GM21390 (cell line): Measurements from ENCODE around the gene ROBO1.
A peak's percentile ranks its signal among the peaks of the same experiment; 100 is the strongest.
"Not testable (repeated sequence)": the region's sequence is repeated elsewhere in the genome, so short reads cannot be mapped to it uniquely, and the experiment has no call there.

ENCODE experiments used
- ATAC-seq: cut with Tn5 transposase; IDR thresholded peaks from one replicate; pipeline ENCODE4 v1.9.1; 2021; ENCODE audit not compliant: unreplicated experiment

Gene ROBO1

DNA sequence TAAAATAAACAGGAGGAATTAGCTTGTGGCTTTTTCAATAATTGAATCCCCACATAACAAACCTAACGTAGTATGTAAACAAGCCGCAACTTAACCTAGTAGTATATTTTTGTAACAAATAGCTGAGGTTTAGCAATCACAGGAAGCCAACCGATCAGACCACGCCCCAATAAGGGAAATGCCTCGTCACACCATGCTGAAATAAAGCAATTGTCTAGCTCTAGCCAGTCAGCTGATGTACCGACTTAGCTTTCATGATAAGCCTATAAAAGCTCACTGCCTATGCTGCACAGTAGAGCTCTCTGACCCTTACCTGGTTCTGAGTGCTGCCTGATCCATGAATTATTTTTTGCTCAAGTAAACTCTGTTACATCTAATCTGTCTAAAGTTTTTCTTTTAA lies 208.9 kb downstream of the ROBO1 start:
- ATAC-seq: no peak

DNA sequence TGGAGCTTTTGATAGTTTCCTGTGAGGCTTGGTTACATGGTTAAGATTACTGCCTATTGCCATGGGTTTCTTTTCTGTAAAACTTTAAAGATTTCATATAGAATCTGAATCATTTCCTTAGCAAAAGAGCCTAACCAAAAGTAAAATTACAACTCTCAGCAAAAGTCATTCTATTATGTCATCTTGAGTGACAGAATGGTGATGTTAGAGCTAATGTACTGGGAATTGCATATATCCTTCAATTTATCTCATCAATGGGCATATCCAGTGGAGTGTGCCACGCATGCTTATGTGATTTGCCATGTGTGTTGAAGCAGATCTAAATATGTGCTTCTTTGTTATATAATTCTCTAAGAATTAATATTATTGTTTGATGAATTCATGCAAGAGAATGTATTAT lies 212.1 kb downstream of the ROBO1 start:
- no peak for ATAC-seq

DNA sequence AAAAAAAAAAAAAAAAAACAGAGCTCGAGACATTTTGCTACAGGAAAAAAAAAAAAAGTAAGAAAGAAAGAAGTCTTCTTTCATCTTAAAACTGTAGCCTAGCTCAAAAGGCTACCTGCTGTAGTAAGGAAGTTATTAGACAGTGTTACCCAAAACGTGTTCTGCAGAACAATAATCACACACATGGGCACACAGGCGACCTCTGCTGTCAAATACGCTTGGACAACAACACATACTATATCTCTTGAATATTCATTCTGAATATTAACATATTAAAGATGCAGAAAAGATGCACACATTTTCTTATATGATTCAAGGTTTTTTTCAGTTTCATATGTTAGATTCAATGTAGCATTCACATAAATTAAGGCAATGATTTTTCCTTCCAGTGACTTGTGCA lies 215.8 kb downstream of the ROBO1 start:
- no peak for ATAC-seq

DNA sequence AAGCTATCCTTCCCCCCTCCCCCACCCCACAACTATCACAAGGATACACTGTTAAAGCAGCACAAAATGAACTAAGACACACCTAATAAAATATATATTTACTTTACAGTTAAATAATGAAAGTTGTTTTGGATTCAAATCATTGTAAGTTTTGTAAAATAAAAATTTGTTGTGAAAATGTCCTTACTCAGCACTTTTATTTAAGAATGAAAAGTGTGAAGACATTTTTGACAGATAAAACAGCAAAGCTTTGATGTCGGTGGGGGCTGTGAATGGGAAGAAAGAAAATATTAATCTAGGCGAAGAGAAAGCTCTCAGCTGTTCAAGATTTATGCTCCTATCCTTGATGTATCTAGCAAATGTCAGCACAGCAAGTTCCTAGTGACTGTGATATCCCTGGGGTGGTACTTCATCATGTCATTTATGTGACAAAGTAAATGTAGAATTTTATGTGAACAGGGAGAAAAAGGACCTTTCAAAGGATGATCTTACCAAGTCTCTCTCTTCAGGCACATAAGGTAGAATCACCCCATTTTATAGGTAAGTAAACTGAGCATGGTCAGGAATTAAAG lies 216.4 kb downstream of the ROBO1 start:
- no peak for ATAC-seq

DNA sequence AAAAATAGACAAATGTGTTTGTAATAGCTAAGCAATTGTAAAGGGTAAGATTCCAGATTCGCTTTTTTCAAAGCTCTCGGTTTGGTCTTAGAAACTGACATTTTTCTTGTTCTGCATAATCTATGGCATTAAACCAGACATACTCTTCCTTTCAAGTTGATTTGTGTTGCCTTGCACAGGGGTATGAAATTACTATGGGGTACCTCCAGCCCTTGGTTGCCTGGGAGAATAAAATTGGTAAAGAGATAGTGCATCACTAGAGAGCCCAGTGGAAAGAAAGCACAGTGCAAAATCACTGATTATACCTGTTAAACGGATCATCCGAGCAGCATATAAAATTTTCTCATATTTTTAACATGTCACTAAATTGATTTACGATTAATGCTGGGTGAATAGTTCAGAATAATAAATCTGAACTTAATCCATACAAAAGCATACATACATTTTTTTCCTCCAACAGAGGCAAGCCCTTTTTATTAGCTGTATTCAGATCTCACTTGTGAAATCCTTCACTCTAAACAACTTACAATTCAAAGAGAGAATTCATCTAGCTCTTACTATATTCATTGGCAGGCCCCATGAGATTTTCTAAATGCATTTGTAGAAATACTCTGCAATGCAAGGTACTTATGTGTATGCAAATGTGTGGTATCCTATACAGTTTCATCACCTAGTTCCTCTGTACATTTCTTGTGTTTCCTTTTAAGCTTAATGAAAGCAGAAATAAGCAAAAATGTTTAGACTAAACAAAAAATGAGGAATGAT lies 224.4 kb downstream of the ROBO1 start:
- no peak for ATAC-seq

DNA sequence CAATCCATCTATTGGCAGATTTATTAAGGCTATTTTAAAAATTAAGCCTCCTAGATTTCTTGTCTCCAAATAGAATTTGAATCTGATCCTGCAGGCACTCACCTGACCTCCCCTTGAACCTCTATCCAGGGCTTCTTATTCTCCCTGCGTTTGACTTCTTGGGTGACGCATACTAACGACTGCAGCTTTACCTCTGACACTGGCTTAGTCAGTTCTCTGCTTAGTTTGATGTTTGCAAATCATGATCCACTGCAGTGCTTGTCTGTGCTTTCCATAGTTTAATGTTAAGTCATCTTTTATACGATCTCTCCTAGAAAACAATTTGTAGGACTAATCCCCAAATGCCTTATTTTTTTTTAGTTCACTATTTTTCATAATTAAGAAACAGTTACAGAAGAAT lies 233.1 kb downstream of the ROBO1 start:
- no peak for ATAC-seq

DNA sequence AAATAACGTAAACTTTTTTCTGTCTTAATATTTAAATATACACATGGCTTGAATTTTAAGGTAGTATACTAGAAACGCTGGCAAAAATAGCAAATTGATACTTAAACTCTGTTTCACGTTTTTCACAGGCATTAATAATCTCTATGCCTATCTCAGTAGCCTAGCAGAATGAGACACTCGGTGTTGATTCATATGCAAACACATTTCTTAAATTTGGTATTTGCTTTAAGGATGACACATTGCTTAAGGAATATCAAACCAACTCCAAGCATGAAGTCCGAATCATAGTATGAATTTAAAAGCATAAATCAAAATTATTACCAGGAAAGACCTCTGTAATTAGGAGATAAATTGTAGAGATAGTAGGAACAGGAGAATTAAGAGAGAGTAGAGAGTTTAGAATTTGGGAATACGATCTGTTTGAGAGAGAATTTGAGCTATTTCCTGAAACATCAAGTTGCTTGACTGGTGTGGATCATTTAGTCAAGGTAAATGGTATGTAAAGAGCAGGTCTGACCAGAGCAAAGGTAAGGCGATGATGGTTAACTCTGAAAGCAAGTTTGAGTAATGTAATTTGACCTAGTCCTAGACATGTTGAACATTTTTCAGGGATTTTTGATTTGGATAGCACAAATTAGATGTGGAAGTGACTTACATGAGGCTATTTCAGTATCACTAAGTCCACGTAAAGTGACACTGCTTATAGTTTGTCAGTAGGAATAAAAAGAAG lies 236.1 kb downstream of the ROBO1 start:
- ATAC-seq: no peak

DNA sequence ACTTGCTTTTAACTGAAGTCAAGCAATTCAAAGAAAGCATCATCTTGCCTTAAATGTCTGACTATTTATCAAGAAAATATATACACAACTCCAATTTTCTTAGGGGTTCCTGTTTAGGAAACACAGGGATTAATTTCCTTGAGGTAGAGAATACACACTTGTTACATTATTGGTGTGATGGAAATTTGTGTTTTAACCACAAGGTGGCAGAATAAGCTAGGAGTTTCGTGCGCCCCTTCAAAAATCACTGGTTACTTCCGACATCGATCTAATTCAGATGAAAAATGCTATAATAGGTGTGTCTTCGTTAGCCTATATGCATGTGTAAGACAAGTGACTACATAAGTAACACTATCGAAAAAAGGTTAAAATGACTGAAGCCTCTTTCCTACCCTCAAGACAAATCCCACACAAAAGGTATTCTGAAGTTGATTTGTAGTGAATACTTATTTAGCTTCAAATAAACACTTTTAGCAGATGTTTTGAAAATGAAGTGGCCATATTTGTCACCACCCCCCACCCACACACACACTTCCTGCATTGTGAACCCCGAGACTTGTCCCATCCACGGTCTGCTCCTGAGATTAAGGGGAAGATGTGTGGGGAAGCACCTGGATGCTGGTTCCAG lies 246.5 kb downstream of the ROBO1 start:
- peak; percentile 71 for ATAC-seq

DNA sequence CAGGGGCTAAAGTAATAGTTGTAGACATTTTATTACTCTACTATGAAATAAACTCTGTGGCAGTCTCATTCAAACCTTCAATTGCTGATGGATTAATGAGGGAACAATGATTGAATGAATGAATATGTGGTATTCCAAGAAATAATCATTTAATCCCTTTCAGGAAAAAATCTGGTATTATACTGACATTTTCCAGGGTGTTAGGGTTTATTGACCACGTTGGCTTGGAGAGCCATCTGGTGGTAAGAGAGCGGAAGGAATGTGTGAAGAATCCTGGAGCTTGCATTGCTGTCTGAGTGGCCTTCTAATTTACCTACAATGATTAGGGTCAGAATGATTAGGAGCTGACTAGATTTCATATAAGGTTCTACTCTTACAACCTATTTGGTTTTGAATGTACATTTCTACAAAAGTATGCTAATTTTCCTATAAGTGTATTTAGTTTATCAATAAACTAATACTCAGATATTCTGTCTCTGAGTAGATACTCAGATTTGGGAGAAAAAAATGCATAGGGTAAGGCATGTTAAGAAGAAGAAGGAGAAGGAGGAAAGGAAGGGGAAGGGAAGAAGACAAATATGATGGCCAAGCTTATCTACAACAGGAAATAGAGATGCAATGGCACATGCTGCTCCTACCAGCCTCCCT lies 249.9 kb downstream of the ROBO1 start:
- no peak for ATAC-seq

DNA sequence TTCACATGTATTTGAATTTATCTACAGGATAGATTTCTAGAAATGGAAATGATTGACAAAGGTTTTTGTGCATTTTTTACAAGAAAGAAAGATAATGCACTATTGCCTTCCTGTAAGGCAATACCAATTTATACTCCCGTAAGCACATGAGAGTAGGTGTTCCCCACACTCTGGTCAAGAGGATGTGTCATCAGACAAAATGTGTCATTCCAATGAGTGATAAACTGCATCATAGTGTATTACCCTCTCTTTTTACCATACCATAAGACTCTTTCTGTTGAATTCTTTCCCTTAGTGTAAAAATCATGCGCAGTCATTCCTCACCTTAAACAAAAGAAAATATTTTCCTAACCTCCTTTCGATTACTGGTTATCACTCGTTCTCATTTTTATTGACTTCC lies 251.0 kb downstream of the ROBO1 start:
- ATAC-seq: no peak

DNA sequence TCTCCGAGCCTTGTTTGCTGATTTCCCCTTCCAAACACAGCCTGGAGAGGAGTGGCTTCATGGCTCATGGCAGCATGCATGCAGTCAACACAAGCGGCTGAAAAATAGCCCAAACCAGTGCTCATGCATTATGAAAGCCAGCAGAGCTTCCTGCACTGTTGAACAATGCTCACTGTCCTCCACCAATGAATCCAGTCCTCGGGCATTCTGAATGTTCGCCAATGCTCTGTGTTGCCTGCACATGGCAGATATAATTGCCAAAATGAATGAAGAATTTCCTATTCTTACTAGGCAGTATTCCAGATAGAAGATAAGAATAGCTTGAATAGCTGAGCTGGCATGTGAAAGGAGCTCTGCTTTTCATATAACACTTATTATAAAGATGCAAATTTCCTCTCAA lies 252.7 kb downstream of the ROBO1 start:
- no peak for ATAC-seq

DNA sequence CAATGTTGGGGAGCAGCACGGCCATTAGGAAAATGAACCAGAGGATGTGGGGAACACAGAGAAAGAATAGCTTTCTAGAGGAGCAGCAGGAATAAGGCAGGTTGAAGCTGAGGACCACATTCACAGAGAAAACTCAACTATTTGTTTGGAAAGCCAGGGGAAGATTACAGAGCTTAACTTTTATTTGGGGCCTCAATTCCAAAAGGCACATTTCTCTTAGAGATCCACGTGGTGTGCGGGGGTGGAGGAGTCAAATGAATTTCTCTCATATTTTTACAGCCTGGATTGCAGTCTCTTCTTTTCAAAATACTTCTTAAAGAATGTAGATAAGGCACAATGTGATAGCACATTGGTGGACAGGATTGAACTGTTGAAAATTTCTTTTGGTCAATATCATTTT lies 253.7 kb downstream of the ROBO1 start:
- no peak for ATAC-seq

DNA sequence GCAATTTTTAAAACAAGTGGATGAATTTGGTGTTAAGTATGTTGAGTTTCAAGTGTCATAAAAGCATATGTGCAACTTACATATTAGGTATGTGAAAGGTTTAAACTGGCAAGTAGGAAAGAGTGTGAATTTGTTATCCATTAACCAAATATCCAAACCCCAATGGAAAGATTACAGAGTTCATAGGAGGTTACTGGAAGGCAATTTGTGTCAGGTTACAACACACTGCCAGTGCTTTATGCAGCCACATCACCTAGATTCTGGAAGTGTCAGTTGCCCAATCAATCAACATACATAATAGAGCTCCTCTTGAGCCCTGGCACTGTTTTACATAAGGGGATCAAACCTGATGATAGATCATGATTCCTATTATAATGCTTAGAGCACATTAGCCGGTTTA lies 261.0 kb downstream of the ROBO1 start:
- ATAC-seq: no peak

DNA sequence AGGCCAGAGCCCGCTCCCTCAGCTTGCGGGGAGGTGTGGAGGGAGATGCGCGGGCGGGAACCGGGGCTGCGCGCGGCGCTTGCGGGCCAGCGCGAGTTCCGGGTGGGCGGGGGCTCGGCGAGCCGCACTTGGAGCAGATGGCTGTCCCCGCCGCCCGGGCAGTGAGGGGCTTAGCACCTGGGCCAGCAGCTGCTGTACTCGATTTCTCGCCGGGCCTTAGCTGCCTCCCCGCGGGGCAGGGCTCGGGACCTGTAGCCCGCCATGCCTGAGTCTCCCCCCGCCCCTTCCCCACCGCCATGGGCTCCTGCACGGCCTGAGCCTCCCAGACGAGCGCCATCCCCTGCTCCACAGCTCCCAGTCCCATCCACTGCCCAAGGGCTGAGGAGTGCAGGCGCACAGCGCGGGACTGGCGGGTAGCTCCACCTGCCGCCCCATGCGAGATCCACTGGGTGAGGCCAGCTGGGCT lies 265.5 kb downstream of the ROBO1 start:
- not testable (repeated sequence) for ATAC-seq

DNA sequence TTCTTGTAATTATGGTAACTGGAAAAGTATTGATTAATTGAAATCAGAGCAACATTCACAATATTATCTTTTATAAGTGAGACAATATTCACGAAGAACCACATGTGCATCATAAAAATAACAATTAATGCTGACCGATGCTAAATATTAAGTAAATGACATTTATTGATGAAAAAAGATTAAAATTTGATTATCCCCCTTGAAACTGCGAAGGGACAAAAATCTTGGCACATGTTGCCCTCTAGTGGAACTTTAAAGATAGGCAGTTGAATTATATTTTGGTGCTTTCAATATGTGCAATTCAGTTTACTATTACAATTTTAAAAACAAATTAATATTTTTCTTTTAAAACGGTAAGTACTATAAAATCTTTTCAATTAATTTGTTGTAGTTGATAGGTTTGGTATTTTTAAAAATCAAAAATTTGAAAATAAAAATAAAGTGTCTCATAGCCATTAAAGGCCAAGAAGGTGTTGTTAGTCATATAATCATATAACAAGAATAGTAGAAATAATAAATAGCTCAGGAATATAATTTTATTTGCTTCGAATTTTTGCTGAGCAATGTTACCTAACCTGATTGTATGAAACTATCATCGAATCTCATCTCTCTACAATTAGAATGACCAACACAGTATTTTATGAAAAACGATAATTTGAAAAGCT lies 270.2 kb downstream of the ROBO1 start:
- ATAC-seq: no peak

DNA sequence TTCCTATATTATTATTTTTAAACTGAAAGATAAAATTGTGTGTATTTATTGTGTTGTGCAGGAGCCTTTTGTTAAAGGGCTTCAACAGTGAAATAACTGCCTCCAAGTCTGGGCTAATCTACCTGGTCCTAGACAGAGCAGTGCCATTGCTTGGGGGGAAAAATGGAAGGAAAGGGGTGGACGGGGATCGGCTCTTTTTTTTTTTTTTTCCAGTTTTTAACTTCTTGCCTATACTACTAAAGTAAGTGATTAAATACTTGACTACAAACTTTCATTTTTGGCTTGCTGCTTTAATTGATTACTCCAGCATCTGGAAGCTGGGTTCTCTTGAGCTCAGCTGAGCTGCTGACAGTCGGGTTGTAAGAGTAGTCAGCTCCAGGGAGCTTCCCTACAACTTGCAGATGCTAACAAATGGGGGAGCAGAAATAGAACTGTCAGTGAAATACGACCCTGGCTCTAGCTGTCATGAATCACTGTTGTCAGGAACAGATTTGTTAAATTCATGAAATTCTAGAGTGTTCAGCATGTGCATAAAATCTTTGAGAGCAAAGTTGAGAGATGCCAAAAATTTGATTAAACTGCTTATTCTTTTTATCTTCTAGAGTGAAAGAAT lies 276.7 kb downstream of the ROBO1 start:
- no peak for ATAC-seq

DNA sequence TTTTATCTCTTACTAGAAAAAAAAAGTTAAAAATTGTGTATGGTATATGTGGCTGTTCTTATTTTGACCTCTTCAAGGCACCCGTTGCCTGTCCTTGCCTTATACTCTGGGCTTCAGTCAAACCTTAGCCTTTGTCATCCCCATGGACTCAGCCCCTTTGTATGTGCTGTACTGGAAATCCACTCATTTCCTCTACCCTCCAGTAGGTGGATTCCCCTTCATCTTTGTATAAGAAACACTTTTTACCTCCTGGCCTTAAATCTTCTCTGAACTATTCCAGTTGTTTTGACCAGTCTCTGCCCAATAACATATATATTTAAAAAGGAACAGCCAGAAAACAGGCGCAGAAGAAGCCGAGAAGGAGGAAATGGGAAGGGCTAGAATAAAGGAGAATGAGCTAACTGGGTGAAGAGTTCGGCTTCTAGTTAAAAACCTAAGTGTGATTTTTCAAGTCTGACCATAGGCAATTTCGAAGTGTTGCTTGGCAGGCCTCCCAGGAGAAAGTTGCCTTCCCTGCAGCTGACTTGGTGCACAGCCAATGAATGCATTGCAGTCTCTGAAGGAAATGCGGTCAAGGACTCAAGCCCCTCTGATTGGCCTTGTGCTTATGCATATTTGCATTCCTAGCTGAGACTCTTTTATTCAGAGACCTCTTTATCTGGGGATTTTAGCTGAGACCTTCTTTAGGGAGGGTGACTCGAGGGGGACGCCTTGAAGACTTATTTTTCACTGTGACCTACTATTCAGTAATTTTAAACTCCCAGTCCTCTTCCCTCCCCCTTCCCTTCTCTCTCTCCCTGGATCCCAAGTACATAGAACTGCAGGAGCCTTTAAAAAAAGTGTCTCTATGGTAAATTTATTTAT lies 277.4 kb downstream of the ROBO1 start:
- ATAC-seq: no peak

DNA sequence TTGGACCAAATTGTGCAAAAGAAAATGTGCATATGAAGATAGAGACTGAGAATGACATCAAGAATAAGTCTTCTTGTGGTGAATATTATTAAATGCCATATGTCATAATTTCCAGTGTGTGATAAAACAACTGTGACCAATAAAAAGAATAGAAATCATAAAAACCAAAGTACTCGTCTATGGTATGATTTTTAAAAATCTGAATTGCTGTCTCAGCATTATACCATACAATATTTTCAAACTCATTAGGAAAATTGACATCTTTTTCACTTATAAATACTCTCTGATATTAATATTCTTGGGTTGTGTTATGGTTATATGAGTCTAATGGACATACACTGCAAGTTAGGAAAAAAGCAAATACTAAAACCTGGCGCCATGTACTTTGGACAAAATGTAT lies 279.4 kb downstream of the ROBO1 start:
- ATAC-seq: no peak

DNA sequence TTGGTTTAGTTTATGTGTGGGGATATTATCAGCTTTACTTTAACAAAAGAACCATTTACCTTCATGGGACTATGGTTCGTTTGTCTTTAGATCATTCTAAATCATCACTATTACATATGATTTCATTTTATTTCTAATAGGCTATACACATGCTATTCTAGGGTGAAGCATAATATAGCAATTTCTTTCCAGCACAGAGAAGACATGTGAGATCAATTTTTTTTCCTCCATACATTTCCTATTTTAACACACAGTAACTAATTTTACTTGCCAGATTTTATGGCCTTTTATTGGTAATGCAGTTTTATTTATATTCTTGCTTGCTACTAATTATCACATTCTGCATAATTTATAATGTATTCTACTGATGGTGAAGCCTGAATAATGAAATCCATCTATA lies 287.1 kb downstream of the ROBO1 start:
- ATAC-seq: no peak
